WERI-Rb-1 (cell line): ENCODE measurements around the gene C1QTNF12.

Experiments used
- DNase-seq: peaks from one replicate; pipeline ENCODE4 v3.0.0-alpha.2; 2020
- H3K27ac ChIP-seq: fragments of 250-450 bp; sonication (Bioruptor Pico); 2 replicates; pipeline ENCODE4 v1.5.1; 2020; ENCODE audit warnings: mild to moderate bottlenecking, moderate library complexity
- H3K27me3 ChIP-seq: fragments of 250-450 bp; sonication (Bioruptor Pico); 2 replicates; pipeline ENCODE4 v1.5.1; 2021; ENCODE audit warnings: mild to moderate bottlenecking, low read depth, moderate library complexity; ENCODE audit not compliant: insufficient read depth, severe bottlenecking
- H3K36me3 ChIP-seq: fragments of 250-450 bp; sonication (Bioruptor Pico); 2 replicates; pipeline ENCODE4 v1.5.1; 2020; ENCODE audit warnings: mild to moderate bottlenecking, moderate library complexity
- H3K4me3 ChIP-seq: 2 replicates; pipeline ENCODE4 v1.5.1; 2011; ENCODE audit warnings: low read depth, mild to moderate bottlenecking, control low read depth, low read length
- H3K9me3 ChIP-seq: fragments of 250-450 bp; sonication (Bioruptor Pico); 2 replicates; pipeline ENCODE4 v1.5.1; 2021; ENCODE audit warnings: mild to moderate bottlenecking, moderate library complexity; ENCODE audit not compliant: severe bottlenecking
- TF ChIP-seq, protein P1 (sequence below): IDR thresholded peaks from 2 replicates; pipeline ENCODE4 v1.5.1; 2011; ENCODE audit warnings: low read depth, mild to moderate bottlenecking, control low read depth, inconsistent platforms, low read length

Gene C1QTNF12

DNA sequence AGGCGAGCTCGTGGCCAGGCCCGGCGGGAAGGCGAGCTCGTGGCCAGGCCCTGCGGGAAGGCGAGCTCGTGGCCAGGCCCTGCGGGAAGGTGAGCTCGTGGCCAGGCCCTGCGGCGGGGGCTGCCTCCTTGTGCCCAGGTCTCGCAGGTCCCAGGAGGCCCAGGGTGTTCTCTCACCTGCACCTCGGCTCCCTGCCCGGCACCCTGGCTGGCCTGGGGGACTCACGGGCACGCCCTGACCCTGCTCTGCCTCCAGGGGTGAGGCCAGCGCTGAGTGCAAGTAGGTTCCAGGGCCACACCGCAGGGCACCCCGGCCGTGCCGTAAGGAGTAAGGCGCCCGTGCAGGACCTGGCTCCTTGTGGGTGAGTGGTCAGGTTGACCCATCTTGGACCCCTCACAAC, 19.1 kb downstream of the C1QTNF12 start:
- Histone ChIP-seq H3K27me3 (no peaks in the 10 kb centered on the region), H3K9me3 (no peaks in the 10 kb centered on the region), H3K4me3 (no peak overlapping the region), H3K27ac (no peak overlapping the region), H3K36me3 (peaks cover 41% of the 10 kb centered on the region)
- DNase-seq: no peak
- TF ChIP-seq, protein P1, sequence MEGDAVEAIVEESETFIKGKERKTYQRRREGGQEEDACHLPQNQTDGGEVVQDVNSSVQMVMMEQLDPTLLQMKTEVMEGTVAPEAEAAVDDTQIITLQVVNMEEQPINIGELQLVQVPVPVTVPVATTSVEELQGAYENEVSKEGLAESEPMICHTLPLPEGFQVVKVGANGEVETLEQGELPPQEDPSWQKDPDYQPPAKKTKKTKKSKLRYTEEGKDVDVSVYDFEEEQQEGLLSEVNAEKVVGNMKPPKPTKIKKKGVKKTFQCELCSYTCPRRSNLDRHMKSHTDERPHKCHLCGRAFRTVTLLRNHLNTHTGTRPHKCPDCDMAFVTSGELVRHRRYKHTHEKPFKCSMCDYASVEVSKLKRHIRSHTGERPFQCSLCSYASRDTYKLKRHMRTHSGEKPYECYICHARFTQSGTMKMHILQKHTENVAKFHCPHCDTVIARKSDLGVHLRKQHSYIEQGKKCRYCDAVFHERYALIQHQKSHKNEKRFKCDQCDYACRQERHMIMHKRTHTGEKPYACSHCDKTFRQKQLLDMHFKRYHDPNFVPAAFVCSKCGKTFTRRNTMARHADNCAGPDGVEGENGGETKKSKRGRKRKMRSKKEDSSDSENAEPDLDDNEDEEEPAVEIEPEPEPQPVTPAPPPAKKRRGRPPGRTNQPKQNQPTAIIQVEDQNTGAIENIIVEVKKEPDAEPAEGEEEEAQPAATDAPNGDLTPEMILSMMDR: no peak

GRCh38 chr1:1226566-1227362, 19.8 kb downstream of the C1QTNF12 start:
- no peak overlapping the region for H3K27ac ChIP-seq
- TF ChIP-seq, protein P1: no peak
- peaks cover 45% of the 10 kb centered on the region for H3K36me3 ChIP-seq
- H3K27me3 ChIP-seq: no peaks in the 10 kb centered on the region
- DNase-seq: no peak
- no peaks in the 10 kb centered on the region for H3K9me3 ChIP-seq
- no peak overlapping the region for H3K4me3 ChIP-seq

DNA sequence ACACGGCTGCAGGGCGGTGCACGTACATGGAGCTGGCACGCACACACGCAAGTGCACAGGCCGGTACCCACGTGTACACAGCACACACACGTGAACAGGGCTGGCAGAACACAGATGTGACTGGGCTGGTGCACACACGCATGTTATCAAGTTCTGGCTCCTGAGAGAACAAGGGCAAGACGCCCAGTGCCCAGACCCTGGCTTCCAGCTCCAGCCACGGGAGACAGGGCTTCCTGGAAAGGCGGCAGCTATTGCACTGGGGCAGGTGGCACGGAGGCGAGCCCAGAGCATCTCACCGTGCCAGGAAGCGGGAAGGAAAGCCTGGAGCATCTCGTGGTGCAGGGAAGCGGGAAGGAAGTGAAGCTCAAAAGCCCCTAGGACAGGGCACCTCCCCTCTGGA, 20.6 kb downstream of the C1QTNF12 start:
- Histone ChIP-seq H3K9me3 (no peaks in the 10 kb centered on the region), H3K27me3 (no peaks in the 10 kb centered on the region), H3K36me3 (peaks cover 50% of the 10 kb centered on the region), H3K4me3 (no peak overlapping the region), H3K27ac (no peak overlapping the region)
- DNase-seq: no peak
- TF ChIP-seq, protein P1: no peak

DNA sequence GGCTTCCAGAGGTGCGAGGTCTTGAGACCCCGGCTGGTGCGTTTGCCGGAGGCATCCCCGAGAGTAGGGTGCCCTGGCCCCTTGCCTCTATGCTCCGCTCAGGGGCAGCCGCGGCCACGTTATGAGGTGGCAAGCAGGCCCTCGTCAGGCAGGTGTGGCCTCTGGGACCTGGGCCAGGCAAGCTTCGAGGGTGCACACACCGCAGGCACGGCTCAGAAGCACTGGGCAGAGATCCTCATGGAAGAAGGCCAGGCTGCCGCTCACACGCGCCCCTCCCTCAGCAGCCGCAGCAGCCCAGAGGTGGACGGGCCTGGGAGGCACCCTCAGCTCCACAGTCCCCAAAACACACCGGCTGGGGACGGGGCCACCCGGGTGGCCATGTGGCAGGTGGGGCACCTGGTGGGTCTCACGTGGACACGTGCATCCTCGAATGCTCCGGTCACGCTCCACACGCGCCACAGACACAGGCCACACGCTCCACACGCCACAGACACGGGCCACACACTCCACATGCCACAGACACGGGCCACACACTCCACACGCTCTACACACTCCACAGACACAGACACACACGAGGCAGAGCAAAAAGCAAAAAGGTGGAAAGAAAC, 21.2 kb downstream of the C1QTNF12 start:
- H3K4me3 ChIP-seq: no peak overlapping the region
- H3K27me3 ChIP-seq: no peaks in the 10 kb centered on the region
- TF ChIP-seq, protein P1: no peak
- no peak overlapping the region for H3K27ac ChIP-seq
- peaks cover 54% of the 10 kb centered on the region for H3K36me3 ChIP-seq
- H3K9me3 ChIP-seq: no peaks in the 10 kb centered on the region
- no peak for DNase-seq

DNA sequence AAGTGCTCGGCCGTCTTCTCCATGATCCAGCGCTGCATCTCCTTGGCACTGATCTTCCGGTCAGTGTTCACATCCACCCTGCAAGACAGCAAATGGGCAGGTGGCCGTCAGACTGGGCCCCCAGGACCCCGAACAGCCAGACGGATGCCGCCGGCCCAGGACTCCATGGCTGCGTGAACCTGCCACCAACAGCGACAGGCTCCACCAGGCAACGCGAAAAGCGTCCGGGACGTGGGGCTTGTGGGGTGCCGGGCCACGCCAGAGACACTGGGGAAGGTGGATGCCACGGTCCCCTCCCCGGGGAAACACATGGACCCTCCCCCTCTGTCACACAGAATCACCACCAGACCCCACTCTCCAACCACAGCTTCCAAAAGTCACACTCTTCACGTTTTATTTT, 22.6 kb downstream of the C1QTNF12 start:
- Histone ChIP-seq H3K27ac (no peak overlapping the region), H3K27me3 (no peaks in the 10 kb centered on the region), H3K9me3 (no peaks in the 10 kb centered on the region), H3K36me3 (peaks cover 49% of the 10 kb centered on the region), H3K4me3 (no peak overlapping the region)
- TF ChIP-seq, protein P1: no peak
- no peak for DNase-seq

- peaks cover 51% of the 10 kb centered on the region for H3K36me3 ChIP-seq
- TF ChIP-seq, protein P1: no peak
- H3K4me3 ChIP-seq: no peak overlapping the region
- no peak overlapping the region for H3K27ac ChIP-seq
- no peak for DNase-seq
- H3K9me3 ChIP-seq: no peaks in the 10 kb centered on the region
- H3K27me3 ChIP-seq: no peaks in the 10 kb centered on the region
Observed at GRCh38 chr1:1223321-1223720, 23.2 kb downstream of the C1QTNF12 start.
